GM20431 (cell line): Measurements from ENCODE around the gene HDGFL3.
"Not testable (repeated sequence)": the region's sequence is repeated elsewhere in the genome, so short reads cannot be mapped to it uniquely, and the experiment has no call there.

Experiments
- in situ Hi-C: fragments of 300-500 bp; cut with MseI, MboI; formaldehyde crosslinking; loops from one replicate; pipeline ENCODE4 v1.15.0; 2020; ENCODE audit warnings: low sequenced_read_pairs; ENCODE audit not compliant: unreplicated experiment

Gene HDGFL3

DNA sequence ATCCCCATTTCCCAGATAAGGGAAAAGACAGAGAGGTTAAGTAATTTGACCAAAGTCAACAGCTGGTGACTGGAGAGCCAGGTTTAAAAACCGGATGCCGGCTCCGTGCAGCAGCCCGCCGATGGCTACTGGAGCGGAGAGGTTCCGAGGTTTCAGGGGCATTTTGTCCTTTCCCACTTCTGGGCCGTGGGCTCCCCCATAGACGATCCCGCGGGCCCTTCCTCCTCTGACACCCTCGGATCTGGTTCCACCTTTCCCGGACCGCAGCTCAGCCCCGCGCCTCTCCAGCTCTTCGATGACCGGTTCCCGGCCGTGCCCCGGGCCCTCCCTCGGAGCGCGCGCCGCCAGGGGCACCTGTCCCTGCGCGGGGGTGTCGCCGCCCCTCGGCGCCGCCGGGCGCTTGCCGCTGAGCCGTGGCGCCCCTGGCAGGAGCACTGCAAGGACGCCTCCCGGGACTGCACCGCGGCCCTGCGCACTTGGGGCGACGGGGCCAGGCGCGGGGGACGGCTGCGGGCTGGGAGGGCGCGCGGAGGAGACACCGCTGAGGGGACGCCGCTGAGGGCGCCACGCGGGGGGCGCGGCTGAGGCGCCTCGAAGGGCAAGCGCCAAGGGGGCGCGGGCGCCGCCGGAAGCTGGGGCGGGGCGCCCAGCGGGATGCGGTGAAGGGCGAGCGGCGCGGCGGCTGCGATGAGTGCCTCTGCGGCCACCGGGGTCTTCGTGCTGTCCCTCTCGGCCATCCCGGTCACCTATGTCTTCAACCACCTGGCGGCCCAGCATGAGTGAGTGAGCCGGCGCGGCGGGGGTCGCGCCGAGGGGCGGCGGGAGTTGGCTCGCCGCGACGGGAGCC is 100.4 kb downstream of the HDGFL3 start, which contains the start of gene TM6SF1:
TSS of gene TM6SF1 (plus strand) at position 652 of the 847 bp plus-strand sequence. CDS start at position 688, 36 bp downstream.
- in situ Hi-C loops: no loop called here

DNA sequence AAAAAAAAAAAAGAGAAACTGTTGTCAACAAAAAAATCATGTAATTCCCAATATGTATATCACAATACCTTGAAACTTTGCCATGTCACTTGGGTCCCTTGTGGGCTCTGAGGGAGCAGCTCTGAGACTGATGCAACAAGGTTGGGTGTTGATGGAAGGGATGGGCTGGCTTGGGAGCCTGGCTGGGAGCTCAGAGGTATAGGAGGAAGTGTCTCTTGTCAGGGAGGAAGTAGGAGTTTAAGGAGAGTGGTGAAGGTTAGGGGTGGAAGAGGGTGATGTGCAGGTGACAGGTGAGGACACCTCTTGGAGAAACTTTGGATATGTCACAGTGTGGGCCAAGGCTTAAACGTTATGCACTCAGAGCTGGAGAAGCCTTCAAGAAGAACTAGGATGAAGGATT is 102.2 kb downstream of the HDGFL3 start:
- in situ Hi-C loops: no loop called here

DNA sequence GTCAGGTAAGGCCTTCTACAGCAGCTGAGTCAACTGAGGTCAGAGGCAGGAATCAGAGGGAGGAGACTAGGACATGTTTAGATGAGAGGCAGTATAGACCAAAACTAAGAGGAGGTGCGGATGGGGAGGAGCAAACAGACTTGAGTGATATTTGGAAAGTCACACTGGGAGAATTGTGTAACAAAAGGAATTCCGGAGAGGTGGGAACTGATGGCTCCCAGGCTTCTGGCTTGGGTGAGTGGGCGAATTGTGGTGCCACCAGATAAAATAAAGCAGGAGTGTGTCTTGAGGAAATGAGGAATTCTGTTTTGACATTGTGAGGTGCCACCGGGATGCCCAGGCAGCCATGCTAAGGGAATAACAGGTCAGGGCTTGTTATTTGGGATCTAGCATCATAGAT is 103.5 kb downstream of the HDGFL3 start:
- in situ Hi-C loops: no loop called here

DNA sequence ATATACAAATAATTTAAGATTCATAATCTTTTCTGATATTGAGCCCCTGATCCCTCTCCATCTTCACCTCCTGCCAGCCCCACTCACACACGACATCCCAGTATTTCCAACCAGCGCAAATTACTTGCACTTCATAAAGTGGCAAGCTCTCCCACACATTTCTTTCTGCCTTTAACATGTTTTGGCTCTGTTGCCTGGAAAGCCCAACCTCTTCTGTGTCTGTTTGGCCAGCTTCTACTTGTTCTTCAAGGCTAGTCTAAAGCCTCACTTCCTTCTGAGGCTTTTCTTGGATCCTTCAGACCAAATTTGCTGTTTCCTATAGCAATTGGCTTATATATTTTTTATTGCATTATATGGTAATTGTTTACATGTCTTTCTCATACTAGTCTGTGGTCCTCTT is 105.3 kb downstream of the HDGFL3 start:
- in situ Hi-C loops: no loop called here

DNA sequence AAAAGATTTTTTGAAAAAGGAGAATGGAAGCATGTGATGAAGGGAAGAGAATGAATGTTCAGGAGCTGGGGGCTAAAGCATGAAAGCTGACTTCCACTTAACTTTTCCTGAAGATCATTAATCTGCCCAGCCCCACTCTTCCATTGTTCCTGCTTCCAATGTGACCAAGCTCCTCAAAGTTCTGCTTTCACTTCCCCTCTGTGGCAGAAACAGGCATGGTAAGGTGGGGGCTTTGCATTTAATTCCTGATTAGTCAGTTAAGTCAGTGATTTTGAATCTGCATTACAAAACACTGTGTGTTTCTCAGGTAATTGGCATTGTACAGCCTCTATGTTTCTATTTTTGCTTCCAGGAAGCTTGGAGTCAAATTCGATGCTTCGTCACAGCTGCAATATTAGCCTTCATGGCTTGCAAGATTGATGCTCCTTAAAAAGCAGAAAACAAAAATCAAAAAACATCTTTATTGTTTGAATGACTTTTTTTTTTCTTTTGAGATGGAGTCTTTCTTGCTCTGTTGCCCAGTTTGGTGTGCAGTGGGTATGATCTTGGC is 107.5 kb downstream of the HDGFL3 start:
- in situ Hi-C loops: no loop called here

DNA sequence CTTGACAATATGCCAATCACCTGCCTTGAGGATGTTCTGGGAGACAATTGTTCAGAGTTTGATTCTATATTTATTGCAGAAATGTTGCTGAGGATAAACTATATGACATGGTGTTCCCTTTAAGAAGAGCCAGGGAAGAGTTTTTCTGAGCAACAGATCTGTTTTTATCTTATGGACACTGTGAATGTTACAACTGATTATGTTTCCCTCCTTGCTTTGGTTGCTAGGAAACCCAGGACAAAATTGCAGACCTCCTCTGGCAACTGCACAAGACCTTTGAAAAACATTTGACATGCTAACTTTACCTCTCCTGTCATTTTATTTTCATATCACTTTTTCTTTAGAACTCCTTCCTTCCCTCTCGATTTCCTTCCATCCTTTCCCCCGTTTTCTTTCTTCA is 108.3 kb downstream of the HDGFL3 start:
- in situ Hi-C loops: no loop called here

DNA sequence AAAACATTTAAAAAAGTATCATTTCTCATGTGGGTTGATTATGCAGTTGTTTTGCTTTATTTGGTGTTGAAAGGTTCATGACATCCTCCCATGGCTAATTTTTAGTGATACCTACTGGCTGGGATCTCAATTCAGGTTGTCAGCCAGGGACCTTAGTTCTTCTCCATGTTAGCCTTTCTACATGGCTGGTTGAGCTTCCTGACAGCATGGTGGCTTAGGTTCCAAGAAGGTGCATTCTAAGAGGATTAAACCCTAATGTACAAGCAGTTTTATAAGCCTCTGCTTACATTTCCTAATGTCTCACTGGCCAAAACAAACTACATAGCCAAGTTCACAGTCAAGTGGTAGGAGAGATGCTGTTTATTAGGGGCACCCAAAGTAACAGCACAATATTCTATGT is 109.5 kb downstream of the HDGFL3 start:
- in situ Hi-C loops: no loop called here

DNA sequence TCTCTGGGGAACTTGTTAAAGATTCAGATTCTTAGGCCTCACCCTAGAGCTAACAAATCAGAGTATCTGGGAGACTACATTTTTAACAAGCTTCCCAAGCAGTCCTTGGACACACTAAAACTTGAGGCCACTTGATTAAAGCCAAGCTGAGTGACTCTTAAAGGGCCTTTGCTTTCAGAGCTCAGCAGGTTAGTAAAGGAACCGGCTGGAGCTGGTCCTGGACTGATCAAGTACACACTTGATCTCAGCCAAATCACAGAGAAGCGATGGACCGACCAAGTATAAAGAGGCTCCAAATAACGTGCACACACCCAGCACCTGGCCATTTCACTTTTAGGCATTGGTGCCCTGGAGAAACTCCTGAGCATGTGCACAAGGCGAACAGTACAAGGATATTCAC is 113.0 kb downstream of the HDGFL3 start:
- in situ Hi-C loops: no loop called here

DNA sequence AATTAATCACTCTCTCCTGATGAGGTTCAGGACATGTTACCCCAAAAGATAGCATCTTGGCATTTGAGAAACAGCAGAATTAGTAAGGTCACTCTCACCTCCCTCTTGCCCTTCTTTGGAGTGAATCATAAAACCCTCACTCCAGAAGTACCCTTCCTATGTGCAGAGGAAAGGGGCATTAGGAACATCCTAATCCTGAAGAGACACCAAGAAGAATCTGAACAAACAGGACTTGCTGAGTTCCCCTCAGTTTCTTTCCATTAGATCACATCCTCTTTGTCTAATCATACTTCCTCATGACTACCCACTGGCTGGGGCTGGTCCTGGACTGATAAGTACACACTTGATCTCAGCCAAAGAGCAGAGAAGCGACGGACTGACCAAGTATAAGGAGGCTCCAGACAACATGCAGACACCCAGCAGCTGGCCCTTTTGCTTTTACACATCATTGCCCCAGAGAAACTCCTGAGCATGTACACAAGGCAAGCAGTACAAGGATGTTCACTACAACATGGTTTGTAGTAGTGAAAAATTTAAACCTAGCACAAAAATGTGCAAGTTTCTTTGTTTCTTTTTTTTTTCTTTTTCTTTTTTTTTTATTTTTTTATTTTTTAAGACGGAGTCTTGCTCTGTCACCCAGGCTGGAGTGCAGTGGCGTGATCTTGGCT is 115.2 kb downstream of the HDGFL3 start:
- in situ Hi-C loops: no loop called here

DNA sequence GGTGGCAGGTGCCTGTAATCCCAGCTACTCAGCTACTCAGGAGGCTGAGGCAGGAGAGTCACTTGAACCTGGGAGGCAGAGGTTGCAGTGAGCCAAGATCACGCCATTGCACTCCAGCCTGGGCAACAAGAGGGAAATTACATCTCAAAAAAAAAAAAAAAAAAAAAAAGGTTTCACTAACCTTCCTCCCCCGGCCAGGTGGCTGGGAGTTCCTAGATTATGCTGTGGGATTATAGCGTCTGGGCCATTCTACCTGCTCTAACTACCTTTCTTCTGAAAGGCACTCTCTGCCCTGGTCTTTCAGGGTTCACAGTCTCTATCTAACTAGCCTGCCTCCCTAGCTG is 115.7 kb downstream of the HDGFL3 start:
- in situ Hi-C loops: not testable (repeated sequence)

DNA sequence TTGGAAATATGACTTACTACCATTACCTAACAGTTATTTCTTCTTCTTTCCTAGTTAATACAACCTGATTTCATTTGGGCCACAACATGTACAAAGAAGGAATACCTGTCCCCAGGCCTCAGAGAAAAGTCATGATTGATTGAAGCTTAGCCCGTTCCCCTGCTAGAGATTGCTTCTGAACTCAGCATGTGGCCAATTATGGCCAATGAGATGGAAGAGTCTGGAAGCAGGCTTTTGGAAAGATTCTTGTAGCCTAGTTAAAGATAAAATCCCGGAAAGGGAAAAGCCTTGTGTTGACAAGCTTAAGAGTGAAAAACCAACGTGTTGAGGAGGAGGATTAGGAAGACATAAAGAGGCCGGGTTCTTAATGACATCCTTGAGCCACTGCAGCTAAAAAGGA is 117.2 kb downstream of the HDGFL3 start:
- in situ Hi-C loops: no loop called here

DNA sequence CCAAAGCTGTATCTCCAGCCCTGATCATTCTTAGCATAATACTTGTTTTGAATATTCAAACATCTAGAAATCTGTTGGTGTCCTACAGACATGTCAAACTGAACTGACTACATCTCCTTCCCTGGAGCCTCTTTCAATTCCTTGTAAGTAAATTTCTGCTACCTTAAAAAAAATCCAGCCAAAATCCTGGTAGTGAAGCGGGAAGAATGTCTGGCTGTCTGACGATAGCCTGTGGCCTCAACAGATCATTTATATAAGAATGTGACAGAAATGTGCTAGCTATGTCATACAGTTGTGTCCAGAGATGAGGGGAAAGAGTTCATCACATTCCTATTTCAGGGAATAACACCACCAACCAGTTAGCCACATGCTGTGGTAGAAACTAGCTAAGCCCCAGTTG is 118.7 kb downstream of the HDGFL3 start:
- in situ Hi-C loops: no loop called here

DNA sequence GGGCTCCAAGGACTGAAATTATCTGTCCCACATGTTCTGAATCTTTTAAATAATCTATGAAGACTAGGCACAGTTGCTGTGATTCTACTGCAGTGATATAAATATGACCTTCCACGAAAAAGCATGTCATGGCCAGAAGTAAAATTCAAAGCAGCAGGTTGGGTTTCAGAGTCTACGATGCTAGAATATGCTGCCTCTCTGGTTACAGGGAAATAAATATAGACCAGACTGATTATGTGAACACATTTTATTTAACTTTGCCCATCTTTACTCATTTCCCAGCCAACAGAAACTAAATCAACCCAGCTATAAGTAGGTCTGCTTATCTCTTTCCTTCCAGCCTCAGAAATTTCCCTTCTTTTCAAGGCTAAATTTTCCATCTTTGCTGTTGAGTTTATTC is 120.0 kb downstream of the HDGFL3 start:
- in situ Hi-C loops: no loop called here

DNA sequence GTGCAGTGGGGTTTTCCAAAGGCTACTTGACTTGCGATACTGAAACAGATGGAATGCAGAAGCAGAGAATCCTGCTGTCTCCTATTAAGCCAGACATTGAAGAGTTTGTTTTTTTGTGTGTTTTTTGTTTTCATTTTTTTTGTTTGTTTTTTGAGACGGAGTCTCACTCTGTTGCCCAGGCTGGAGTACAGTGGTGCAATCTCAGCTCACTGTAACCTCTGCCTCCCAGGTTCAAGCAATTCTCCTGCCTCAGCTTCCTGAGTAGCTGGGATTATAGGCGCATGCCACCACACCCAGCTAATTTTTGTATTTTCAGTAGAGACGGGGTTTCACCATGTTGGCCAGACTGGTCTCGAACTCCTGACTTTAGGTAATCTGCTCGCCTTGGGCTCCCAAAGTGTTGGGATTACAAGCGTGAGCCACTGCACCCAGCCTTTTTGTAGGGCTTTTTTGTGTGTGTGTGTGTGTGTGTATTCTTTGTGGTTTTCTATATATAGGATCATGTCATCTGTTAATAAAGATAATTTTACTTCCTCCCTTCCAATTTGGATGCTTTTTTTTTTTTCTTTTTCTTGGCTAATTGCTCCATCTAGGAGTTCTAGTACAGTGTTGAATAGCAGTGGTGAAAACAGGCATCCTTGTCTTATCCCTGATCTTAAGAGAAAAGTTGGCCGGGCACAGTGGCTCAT is 121.6 kb downstream of the HDGFL3 start:
- in situ Hi-C loops: not testable (repeated sequence)

DNA sequence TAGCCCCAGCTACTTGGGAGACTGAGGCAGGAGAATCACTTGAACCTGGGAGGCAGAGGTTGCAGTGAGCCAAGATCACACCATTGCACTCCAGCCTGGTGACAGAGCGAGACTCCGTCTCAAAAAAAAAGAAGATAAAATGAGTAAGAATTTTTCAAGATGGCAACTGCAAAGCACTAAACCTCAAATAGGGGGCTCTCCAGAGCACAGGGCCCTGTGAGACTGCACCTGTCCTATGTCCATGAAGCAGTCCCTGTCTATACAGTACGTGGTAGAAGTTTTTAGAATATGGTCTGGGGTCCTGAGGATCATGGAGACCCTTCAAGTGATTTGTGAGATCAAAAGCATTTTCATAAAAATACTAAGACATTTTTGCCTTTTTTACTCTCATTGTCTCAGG is 122.2 kb downstream of the HDGFL3 start:
- in situ Hi-C loops: not testable (repeated sequence)

DNA sequence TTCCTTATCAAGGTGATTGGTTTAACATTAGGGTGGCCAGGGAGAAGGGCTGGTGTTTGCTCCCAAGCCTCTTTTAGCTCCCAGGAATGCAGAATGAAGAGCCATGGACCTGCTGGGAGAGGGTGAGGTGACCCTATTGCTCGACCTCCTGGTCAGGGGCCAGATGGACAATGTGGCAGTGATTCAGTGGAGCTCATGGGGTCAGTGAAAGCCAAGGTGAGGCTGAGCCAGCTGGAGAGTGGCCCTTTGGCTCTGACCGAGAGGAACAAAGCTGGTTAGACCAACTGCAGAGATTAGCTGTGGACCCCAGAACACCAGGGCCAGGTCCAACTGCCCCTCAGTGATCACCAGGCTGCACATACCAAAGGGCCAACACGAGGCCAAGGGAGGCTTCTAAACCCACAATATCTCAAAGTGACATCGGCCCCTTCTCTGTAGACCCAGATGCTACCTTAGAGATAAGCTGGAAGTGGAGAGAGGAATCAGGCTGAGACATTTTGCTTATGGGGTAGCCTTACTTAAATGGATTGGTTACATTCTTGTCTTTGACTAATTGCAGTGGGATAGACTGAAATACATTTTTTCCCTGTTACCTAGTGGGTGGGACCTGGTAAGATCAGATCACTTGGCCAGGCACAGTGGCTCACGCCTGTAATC is 124.8 kb downstream of the HDGFL3 start:
- in situ Hi-C loops: no loop called here

DNA sequence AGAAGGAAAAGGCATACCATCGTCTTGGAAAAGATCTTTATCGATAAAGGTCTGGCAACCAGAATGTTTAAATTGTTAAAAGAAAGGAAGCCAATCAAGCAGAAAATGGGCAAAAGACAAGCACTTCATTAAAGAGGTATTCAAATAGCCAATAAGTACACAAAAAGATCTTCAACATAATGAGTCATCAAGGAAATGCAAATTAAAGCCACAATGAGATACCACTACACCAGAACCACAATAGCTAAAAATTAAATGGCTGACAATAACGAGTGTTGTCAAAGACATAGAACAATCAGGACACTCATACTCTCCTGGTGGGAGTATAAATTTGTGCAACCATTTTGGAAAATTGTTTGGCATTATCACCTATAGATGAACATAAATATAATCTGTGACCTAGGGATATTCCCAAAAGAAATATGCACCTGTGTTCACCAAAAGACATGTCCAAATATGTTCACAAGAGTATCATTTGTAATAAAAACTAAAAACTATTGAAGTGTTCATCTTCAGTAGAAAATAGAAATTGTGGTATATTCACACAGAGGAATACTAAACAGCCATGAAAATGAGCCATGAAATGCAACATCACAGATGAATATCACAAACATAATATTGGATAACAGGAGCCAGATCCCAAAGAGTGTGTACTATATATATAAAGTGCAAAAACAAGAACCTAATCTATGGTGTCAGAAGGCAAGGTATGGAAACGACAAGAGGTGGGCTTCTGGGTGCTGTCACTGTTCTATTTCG is 126.2 kb downstream of the HDGFL3 start:
- in situ Hi-C loops: no loop called here

DNA sequence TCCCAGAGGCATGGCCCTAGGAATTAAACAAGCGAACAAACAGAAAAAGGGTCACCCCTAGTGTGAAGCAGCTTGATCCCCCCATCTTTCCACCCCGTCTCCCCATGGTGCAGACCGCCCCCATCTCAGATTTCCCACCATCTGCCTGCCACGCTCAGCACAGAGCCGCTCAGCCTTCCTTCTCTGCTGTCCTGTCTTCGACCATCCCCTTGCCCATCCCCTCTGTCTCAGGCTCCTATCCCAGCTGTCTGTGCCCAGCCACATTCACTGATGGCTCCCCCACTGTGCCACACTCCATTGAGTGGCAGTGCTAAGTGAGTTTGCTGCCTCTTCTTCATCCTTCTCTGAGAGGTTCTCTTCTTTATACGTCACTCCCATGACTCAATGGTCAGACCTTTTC is 128.9 kb downstream of the HDGFL3 start:
- in situ Hi-C loops: no loop called here
